Measurements from ENCODE around the gene DNAJC8.

DNA sequence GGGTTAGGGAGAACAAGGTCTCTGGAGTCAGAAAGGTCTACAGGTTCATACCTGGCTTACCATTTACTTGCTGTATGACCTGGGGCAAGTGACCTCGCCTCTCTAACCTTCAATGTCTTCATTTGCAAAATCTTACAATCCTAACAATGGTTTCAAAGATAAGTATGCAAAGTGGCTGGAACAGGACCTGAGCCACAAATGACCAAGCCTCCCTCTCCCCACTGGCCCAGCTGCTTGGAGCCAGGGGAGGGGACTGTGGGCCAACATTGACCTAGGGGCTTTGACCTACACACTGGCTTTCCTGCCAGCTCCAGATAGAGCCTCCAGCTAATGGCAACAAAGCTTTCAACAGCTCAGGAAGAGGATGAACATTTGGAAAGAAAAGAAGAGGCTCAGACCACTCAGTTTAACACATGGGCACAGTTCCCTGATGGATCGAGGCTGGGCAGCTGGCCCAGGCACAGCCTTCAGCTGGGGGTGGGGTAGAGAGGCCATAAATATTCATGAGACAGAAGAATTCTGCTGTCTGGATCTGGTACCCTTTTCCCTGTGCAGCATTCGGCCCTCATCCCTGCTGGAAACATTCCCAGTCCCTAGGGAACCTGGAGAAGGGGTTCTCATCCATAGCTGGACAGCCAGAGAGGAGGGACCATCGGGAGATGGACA is 69.2 kb downstream of the DNAJC8 start:
- no peak for TF ChIP-seq EZH2 (IDR thresholded peaks at IDR 0.05)
- no peak for TF ChIP-seq POLR2AphosphoS5 (IDR thresholded peaks at IDR 0.05; ENCODE audit: borderline replicate concordance, low read depth, low read length)
- no peak for TF ChIP-seq FOXP2 (optimal IDR thresholded peaks at IDR 0.05; ENCODE audit: control extremely low read depth, extremely low read length, insufficient read depth)
